Measurements from ENCODE around the gene CHORDC1. TPM values are rescaled to one million over a fixed set of nuclear protein-coding genes. Genes with fewer than 3 reads are reported as not detected.

The CHORDC1 gene
- total and polyA plus RNA-seq, 10 of the 15 experiments (the other 5 are each of a cell fraction or from before 2014, with no cell fraction given), result 32.6 to 108 (median 54.3) TPM

- TF ChIP-seq CREM (IDR thresholded peaks at IDR 0.05; ENCODE audit: low read depth), result no peak
- no peak for TF ChIP-seq IRF4 (IDR thresholded peaks at IDR 0.05; ENCODE audit: low read depth, low read length)
- TF ChIP-seq, protein P1, sequence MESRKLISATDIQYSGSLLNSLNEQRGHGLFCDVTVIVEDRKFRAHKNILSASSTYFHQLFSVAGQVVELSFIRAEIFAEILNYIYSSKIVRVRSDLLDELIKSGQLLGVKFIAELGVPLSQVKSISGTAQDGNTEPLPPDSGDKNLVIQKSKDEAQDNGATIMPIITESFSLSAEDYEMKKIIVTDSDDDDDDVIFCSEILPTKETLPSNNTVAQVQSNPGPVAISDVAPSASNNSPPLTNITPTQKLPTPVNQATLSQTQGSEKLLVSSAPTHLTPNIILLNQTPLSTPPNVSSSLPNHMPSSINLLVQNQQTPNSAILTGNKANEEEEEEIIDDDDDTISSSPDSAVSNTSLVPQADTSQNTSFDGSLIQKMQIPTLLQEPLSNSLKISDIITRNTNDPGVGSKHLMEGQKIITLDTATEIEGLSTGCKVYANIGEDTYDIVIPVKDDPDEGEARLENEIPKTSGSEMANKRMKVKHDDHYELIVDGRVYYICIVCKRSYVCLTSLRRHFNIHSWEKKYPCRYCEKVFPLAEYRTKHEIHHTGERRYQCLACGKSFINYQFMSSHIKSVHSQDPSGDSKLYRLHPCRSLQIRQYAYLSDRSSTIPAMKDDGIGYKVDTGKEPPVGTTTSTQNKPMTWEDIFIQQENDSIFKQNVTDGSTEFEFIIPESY (IDR thresholded peaks at IDR 0.05), result no peak
- no peak for TF ChIP-seq NFIC (IDR thresholded peaks at IDR 0.05; ENCODE audit: low read depth, low read length)
- no peak for TF ChIP-seq SIN3A (IDR thresholded peaks at IDR 0.05; ENCODE audit: low read depth, low read length)
- TF ChIP-seq FOS (IDR thresholded peaks at IDR 0.05; ENCODE audit: borderline replicate concordance, extremely low read depth, insufficient read length), result no peak
- no peak for TF ChIP-seq SP1 (IDR thresholded peaks at IDR 0.05; ENCODE audit: low read depth, low read length)
- TF ChIP-seq, protein P2, sequence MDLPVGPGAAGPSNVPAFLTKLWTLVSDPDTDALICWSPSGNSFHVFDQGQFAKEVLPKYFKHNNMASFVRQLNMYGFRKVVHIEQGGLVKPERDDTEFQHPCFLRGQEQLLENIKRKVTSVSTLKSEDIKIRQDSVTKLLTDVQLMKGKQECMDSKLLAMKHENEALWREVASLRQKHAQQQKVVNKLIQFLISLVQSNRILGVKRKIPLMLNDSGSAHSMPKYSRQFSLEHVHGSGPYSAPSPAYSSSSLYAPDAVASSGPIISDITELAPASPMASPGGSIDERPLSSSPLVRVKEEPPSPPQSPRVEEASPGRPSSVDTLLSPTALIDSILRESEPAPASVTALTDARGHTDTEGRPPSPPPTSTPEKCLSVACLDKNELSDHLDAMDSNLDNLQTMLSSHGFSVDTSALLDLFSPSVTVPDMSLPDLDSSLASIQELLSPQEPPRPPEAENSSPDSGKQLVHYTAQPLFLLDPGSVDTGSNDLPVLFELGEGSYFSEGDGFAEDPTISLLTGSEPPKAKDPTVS (IDR thresholded peaks at IDR 0.05; ENCODE audit: low read depth, low read length), result no peak
- TF ChIP-seq WRNIP1 (IDR thresholded peaks at IDR 0.05; ENCODE audit: borderline replicate concordance, low read depth, low read length), result no peak
- no peak for TF ChIP-seq MYB (IDR thresholded peaks at IDR 0.05; ENCODE audit: borderline replicate concordance, low read depth, low read length)
- no peak for TF ChIP-seq IRF5 (IDR thresholded peaks at IDR 0.05; ENCODE audit: borderline replicate concordance)
- TF ChIP-seq CBX5 (IDR thresholded peaks at IDR 0.05; ENCODE audit: low read depth), result no peak
- ChIA-PET SMC1A (ENCODE audit: uncharacterized antibody, unreplicated experiment) (no interaction called here), CTCF (interaction anchor here (1.1 to 1.9 kb wide), 2 partner anchors 14 to 16 kb away, joined by 3 to 11 read pairs; no protein-coding TSS in a partner anchor), POLR2A (interaction anchor here (0.6 kb wide), 1 partner anchor 1733 kb away, joined by 3 read pairs; no protein-coding TSS in a partner anchor), RAD21 (ENCODE audit: unreplicated experiment) (no interaction called here)
- H3K79me2 ChIP-seq (ENCODE audit: control insufficient read depth, insufficient read depth, low read length), result no peaks in the 10 kb centered on the region
- no peaks in the 10 kb centered on the region for H4K20me1 ChIP-seq (ENCODE audit: control insufficient read depth, insufficient read depth)
- ATAC-seq (no peak), DNase-seq (ENCODE audit: low read depth, low spot score) (no peak), FAIRE-seq (no peak)
- no peaks in the 10 kb centered on the region for H3K4me1 ChIP-seq (ENCODE audit: control insufficient read depth, insufficient read depth, low read length)
- WGBS (ENCODE audit: insufficient coverage, insufficient replicate concordance, low lambda C conversion rate, missing lambda C conversion rate), result 100% methylated on average over 2 of the region's 2 CpGs
- H3K27me3 ChIP-seq (replicated peaks in 1 of 2; ENCODE audit: control insufficient read depth in 2 of 2, insufficient read depth in 2 of 2, low read length in 1 of 2), result no peaks in the 10 kb centered on the region
- H2AFZ ChIP-seq (ENCODE audit: control insufficient read depth, low read depth, low read length), result no peak overlapping the region
- no peak overlapping the region for H3K4me2 ChIP-seq (ENCODE audit: control insufficient read depth, insufficient read depth)
- no peak overlapping the region for H3K9ac ChIP-seq (ENCODE audit: control insufficient read depth, insufficient read depth, low read length)
- in situ Hi-C loops (cut with MboI), result no loop called here
- BruUV-seq (replicated peaks), result no TSS peak
- H3K27ac ChIP-seq (ENCODE audit: control insufficient read depth, insufficient read depth), result no peak overlapping the region
- no peak overlapping the region for H3K4me3 ChIP-seq
- intact Hi-C loops (cut with micrococcal nuclease; ENCODE audit: unreplicated experiment), result no loop called here
- peaks cover 2% of the 10 kb centered on the region; the same call in 1 of the 3 replicates for H3K9me3 ChIP-seq (replicated peaks; ENCODE audit: control insufficient read depth, insufficient read depth, low read length)
- no peaks in the 10 kb centered on the region for H3K36me3 ChIP-seq (ENCODE audit: control insufficient read depth in 2 of 2, insufficient read depth in 2 of 2, low read length in 1 of 2)
Measured at GRCh38 chr11:90189011-90189410, 33.8 kb downstream of the CHORDC1 start.

Measured in GM12878 (cell line).